NCI-H2196 treated with DMSO at 0.1 percent for 48 hours (cell line): ENCODE measurements around the gene RIPK3.
"Not testable (repeated sequence)": the region's sequence is repeated elsewhere in the genome, so short reads cannot be mapped to it uniquely, and the experiment has no call there.

Experiments
- DNase-seq: peaks from one replicate; lab custom pipeline; 2025; ENCODE audit not compliant: unreplicated experiment; lab: John Stamatoyannopoulos, UW

RIPK3 gene

GRCh38 chr14:24369907-24370687, 30.3 kb upstream of the RIPK3 start:
- no peak for DNase-seq

GRCh38 chr14:24369463-24369862, 29.7 kb upstream of the RIPK3 start:
- no peak for DNase-seq

GRCh38 chr14:24368562-24369252, 28.9 kb upstream of the RIPK3 start:
- DNase-seq = no peak

GRCh38 chr14:24368212-24368561, 28.4 kb upstream of the RIPK3 start:
- DNase-seq = no peak

- DNase-seq = peak; percentile 45
Observed at GRCh38 chr14:24367514-24368211, 27.9 kb upstream of the RIPK3 start, which contains the start of gene NFATC4. Gene NFATC4 (plus strand): TSS chr14:24368184. CDS start chr14:24368341, 157 bp downstream.

GRCh38 chr14:24366721-24367513, 27.1 kb upstream of the RIPK3 start:
- DNase-seq = peak; percentile 93

GRCh38 chr14:24366413-24366720, 26.6 kb upstream of the RIPK3 start:
- DNase-seq = no peak

GRCh38 chr14:24365600-24366412, 26.0 kb upstream of the RIPK3 start:
- DNase-seq = peak; percentile 55

- no peak for DNase-seq
Observed at GRCh38 chr14:24364841-24365240, 25.1 kb upstream of the RIPK3 start.

- no peak for DNase-seq
Observed at GRCh38 chr14:24363401-24363800, 23.6 kb upstream of the RIPK3 start.

- no peak for DNase-seq
Observed at GRCh38 chr14:24362241-24362960, 22.6 kb upstream of the RIPK3 start.

- DNase-seq = no peak
Observed at GRCh38 chr14:24361326-24361725, 21.5 kb upstream of the RIPK3 start.

GRCh38 chr14:24360281-24360680, 20.5 kb upstream of the RIPK3 start:
- DNase-seq = no peak

GRCh38 chr14:24356208-24356607, 16.4 kb upstream of the RIPK3 start:
- no peak for DNase-seq

GRCh38 chr14:24355009-24355408, 15.2 kb upstream of the RIPK3 start:
- no peak for DNase-seq

GRCh38 chr14:24354482-24354825, 14.7 kb upstream of the RIPK3 start:
- not testable (repeated sequence) for DNase-seq

GRCh38 chr14:24353559-24354481, 14.0 kb upstream of the RIPK3 start:
- no peak for DNase-seq

GRCh38 chr14:24351517-24351916, 11.7 kb upstream of the RIPK3 start:
- DNase-seq = no peak

GRCh38 chr14:24349742-24350141, 10.0 kb upstream of the RIPK3 start:
- no peak for DNase-seq
